NCI-H146 (cell line): Measurements from ENCODE around the gene RYR3.

Source experiments
- DNase-seq: peaks from one replicate; lab custom pipeline; 2025; lab: John Stamatoyannopoulos, UW

RYR3 gene

DNA sequence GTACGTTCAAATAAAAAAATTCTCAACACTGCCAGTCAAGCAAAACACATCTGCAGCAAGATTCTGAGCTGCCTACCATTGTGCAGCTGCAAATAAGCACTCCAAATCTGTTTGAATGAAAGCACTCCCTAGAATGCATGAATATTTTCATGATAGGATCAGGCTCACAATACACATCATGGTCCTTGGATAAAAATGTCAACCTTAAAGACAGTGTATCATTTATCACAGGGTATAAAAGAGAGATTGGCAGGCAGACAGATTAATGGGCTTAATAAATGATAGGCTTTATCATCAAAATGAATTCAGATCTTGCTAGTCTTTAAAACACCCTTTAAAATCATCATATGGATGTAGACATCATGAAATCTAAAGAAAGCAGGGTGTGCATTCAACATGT lies 9.2 kb downstream of the RYR3 start:
- no peak for DNase-seq

DNA sequence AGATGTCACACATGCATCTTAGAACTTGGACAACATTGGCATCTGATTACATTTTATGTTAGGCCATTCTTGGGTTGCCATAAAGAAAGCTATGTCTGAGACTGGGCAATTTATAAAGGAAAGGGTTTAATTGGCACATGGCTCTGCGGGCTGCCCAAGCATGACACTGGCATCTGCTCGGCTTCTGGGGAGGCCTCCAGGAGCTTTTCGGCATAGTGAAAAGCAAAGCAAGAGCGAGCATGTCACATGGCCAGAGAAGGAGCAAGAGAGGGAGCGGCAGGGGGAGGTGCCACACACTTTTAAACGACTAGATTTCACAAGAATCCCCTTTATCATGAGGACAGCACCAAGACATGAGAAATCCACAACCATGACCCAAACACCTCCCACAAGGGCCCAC lies 11.3 kb downstream of the RYR3 start:
- no peak for DNase-seq

- no peak for DNase-seq
Observed at GRCh38 chr15:33324609-33325008, 13.8 kb downstream of the RYR3 start.

GRCh38 chr15:33326908-33327307 lies 16.1 kb downstream of the RYR3 start:
- no peak for DNase-seq

- DNase-seq: no peak
Observed at GRCh38 chr15:33328106-33328505, 17.3 kb downstream of the RYR3 start.

- DNase-seq: no peak
Observed at GRCh38 chr15:33329457-33329856, 18.7 kb downstream of the RYR3 start.

DNA sequence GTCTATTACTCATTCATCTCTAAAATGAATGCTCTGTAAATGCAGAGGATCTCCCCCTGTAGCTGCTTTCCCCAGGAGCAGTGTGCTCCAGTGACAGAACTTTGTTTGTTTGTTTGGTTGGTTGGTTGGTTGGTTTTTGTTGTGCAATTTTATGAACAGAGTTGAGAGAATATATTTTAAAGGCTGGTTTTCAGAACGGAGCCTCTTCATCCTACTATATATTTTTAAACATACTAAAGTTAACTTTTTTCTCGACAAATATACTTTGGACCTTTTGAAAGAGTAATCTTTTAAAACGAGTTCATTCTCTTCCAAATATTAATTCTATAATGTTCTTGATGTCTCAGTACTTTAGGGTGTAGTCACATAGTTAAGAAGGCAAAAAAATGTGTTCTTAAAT lies 20.2 kb downstream of the RYR3 start:
- DNase-seq: no peak

- no peak for DNase-seq
Observed at GRCh38 chr15:33341953-33342352, 31.2 kb downstream of the RYR3 start.

- DNase-seq: no peak
Observed at GRCh38 chr15:33343275-33343674, 32.5 kb downstream of the RYR3 start.

- DNase-seq: no peak
Observed at GRCh38 chr15:33344111-33344510, 33.3 kb downstream of the RYR3 start.

- no peak for DNase-seq
Observed at GRCh38 chr15:33344530-33344929, 33.8 kb downstream of the RYR3 start.

GRCh38 chr15:33354411-33354810 lies 43.6 kb downstream of the RYR3 start:
- DNase-seq: no peak

DNA sequence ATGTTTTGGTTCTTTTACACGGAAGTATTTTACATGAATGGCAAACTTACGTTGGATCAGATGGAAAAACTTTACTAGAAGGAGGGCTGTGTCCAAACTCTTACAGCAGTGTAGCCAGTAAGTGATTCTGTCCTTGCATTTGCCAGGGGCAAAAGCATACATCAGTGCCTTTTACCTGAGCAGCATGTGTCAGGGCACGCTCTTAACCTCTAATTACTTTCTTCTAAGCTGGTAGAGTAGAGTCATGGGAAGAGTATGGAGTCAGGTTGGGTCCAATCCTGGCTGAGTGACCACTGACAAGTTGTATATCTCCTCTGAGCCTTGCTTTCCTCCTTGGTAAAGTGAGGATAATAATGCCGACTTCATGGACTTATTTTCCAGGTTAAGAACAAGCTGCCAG lies 47.1 kb downstream of the RYR3 start:
- DNase-seq: no peak

GRCh38 chr15:33358306-33358705 lies 47.5 kb downstream of the RYR3 start:
- no peak for DNase-seq

GRCh38 chr15:33360886-33361285 lies 50.1 kb downstream of the RYR3 start:
- DNase-seq: no peak

GRCh38 chr15:33369941-33370622 lies 59.3 kb downstream of the RYR3 start:
- no peak for DNase-seq

GRCh38 chr15:33370623-33371020 lies 59.9 kb downstream of the RYR3 start:
- DNase-seq: no peak

GRCh38 chr15:33371159-33371558 lies 60.4 kb downstream of the RYR3 start:
- no peak for DNase-seq

DNA sequence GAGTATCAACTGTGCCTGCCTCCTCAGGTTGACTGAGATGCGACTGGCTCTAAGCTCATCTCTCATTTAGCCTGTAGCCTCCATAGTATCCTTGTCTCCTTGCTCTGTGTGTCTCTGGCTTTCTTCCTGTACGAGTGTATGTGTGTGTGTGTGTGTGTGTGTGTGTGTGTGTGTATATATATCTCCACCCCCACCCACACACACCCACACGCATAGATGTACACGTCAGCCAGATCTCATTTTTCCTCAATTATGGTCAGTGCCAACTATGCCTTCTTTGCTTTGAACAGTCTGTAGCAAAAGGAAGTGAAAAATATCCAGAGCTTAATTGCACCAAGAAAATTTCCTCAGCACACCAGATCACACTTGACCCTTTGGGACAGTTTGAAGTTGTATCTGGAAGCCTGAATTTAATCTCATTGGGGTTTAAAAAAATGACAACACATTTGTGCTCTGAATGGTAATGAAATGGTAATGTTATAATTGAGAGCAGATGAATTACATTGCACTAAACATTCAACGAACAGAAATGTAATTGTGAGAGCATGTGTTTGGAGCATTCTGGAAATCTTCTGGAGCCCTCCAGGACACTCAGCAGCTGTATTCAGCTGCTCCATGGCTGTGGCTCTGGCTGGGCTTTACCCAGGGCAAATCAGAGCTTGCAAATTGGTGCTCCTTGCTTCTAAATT lies 63.6 kb downstream of the RYR3 start:
- no peak for DNase-seq

DNA sequence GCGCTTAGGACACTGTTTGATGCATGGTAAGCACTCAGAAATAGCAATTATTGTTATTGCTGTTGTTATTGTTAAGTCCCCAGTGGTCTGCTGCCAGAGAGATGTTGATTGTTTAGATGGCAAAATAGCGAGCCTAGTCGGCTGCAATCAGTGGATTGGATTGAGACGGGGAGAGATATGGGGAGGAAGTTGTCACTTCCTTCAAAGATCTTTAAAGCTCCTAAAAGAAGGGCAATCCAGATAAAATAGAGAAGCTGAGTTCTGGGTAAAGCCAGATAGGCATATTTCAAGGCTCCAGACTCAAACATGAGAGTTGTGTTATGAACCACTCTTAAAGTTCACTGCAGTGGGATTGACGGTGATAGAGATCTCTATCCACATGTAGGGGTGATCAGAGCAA lies 64.5 kb downstream of the RYR3 start:
- no peak for DNase-seq

DNA sequence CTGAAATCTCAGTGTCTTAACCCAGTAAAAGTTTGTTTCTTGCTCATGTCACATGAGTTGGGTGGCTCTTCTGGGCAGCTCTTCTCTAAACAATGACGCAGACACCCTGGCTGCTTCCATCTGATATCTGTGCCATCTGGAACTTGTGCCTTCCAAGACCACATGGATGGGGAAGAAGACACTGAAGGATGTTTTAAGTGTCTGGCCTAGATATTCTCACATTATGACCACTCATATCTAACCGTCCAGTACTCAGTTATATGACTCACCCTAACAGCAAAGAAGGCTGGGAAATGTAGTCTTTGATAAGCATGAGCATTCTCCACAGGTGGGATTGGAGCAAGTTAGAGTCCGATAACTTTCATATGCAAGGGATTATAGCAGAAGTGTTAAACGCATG lies 66.4 kb downstream of the RYR3 start:
- no peak for DNase-seq

DNA sequence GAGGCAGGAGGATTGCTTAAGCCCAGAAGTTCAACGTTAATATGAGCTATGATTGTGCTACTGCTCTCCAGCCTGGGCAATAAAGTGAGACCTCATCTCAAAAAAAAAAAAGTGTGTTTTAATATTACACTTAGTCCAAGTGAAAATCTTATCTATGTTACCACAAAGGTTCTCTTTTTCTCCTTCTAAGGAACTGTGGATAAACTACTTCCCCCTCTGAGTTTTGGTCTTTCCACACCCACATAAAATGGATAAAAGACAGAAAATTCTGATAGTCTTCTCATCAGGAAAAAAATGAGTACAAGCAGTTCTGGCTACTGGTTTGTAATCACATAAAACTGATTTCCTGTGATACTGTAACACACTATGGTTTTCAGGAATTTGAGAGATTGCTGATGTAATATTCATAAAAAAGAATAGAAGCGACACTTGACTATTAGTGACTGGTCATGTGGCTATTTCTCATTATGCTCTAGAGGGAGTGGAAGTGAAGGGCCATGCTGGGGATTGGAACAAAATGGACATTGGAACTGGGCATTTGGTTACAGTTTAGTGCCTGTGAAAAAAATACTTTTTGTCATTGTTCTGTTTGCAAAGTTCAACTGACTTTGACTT lies 68.2 kb downstream of the RYR3 start:
- no peak for DNase-seq

DNA sequence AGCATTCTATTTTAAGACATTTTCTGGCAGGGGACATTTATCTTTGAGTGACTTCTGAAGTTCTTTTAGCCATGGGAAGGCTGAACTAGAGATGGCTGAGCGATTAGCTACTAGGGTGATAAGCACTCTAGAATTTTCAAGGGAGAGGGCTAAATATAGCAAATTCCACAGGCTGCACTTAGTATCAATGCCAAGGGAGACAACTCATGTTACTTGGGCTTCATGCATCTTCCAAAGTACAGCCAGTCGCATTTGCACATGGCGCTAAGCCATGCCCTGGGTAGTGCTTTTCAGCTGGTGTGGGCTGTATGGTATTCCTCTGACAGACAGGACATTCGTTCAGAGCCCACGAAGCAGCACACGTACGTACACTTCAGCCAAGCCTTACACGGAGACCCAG lies 69.6 kb downstream of the RYR3 start:
- no peak for DNase-seq

DNA sequence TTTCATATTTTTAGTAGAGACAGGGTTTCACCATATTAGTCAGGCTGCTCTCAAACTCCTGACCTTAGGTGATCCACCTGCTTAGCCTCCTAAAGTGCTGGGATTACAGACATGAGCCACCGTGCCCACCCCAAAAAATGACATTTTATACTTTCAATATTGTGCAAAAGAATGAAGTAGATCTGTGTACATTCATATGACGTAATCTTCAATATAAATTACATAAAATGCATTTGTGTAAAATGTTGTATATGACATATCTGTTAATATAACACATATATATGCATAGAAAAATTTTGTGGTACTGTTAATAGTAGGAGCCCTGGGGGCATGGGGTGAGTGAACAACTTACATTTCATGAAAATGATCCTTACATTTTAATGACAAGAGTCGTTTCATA lies 71.7 kb downstream of the RYR3 start:
- DNase-seq: no peak
